Measurements from ENCODE around the gene PROZ.
A peak's percentile ranks its signal among the peaks of the same experiment; 100 is the strongest.

PROZ gene

GRCh38 chr13:113207890-113208420 lies 49.5 kb downstream of the PROZ start:
- DNase-seq (ENCODE audit: low spot score): no peak

GRCh38 chr13:113208421-113209335 lies 50.2 kb downstream of the PROZ start, which contains the start of gene PCID2:
PCID2 (minus strand) TSS chr13:113208669; CDS start chr13:113208634, 35 bp downstream.
- DNase-seq (ENCODE audit: low spot score): peak; percentile 67

- peak; percentile 45 for DNase-seq (ENCODE audit: low spot score)
These were observed 50.9 kb downstream of the PROZ start, which contains the start of gene CUL4A for GRCh38 chr13:113209336-113209758. CUL4A (plus strand) TSS chr13:113209613; CDS start chr13:113209628, 15 bp downstream.

- DNase-seq (ENCODE audit: low spot score): peak; percentile 26
These were observed 51.4 kb downstream of the PROZ start for GRCh38 chr13:113209759-113210421.

GRCh38 chr13:113210833-113211232 lies 52.4 kb downstream of the PROZ start:
- no peak for DNase-seq (ENCODE audit: low spot score)

- DNase-seq (ENCODE audit: low spot score): no peak
These were observed 53.3 kb downstream of the PROZ start for GRCh38 chr13:113211774-113212173.

GRCh38 chr13:113216254-113217048 lies 58.0 kb downstream of the PROZ start:
- DNase-seq (ENCODE audit: low spot score): no peak

GRCh38 chr13:113218586-113218985 lies 60.1 kb downstream of the PROZ start:
- DNase-seq (ENCODE audit: low spot score): no peak

- no peak for DNase-seq (ENCODE audit: low spot score)
These were observed 61.0 kb downstream of the PROZ start for GRCh38 chr13:113219256-113219940.

GRCh38 chr13:113220141-113220598 lies 61.7 kb downstream of the PROZ start:
- DNase-seq (ENCODE audit: low spot score): peak; percentile 31

GRCh38 chr13:113220877-113221276 lies 62.4 kb downstream of the PROZ start:
- peak; percentile 15 for DNase-seq (ENCODE audit: low spot score)

All from HuH-7.5 (cell line).